ENCODE results near the gene GNG2. TPM values are rescaled to one million over a fixed set of nuclear protein-coding genes. Genes with fewer than 3 reads are reported as not detected.

The GNG2 gene
- total RNA-seq, 1 experiment from 2014 or later = 7.0 TPM

GRCh38 chr14:51822499-51822898, 37.9 kb upstream of the GNG2 start:
- H2AFZ ChIP-seq (ENCODE audit: low read length) = no peak overlapping the region
- H2AK5ac ChIP-seq (ENCODE audit: insufficient read length, low read length) = no peak overlapping the region
- H3K14ac ChIP-seq (ENCODE audit: insufficient read depth, low read length) = no peak overlapping the region
- H3K27ac ChIP-seq (ENCODE audit: insufficient read length, low read depth, low read length) = no peak overlapping the region
- H3K27me3 ChIP-seq (ENCODE audit: insufficient read depth, low read length) = no peaks in the 10 kb centered on the region
- H3K9me3 Mint-ChIP-seq = peaks cover 0 to 2% of the 10 kb centered on the region in 2 experiments; a peak in 2 of 5 replicates
- no peak overlapping the region for H3K23ac ChIP-seq (ENCODE audit: insufficient read length, low read depth, low read length)
- peaks cover 8 to 9% of the 10 kb centered on the region in 2 experiments for H3K4me1 Mint-ChIP-seq
- no peak overlapping the region for H3K27ac Mint-ChIP-seq
- no peaks in the 10 kb centered on the region for H3K36me3 Mint-ChIP-seq (ENCODE audit: insufficient read depth in 1 of 3, low read depth in 3 of 3)
- H3K4me3 Mint-ChIP-seq = no peak overlapping the region
- H3K56ac ChIP-seq (ENCODE audit: insufficient read length, low read depth, low read length) = no peak overlapping the region
- no peak for TF ChIP-seq CTCF (conservative IDR thresholded peaks at IDR 0.05)
- H3K23me2 ChIP-seq (ENCODE audit: insufficient read length, low read depth, low read length, poor library complexity, severe bottlenecking) = no peaks in the 10 kb centered on the region
- no peaks in the 10 kb centered on the region for H4K20me1 ChIP-seq (ENCODE audit: control insufficient read depth, insufficient read depth, insufficient read length)
- no peaks in the 10 kb centered on the region for H3K79me2 ChIP-seq (ENCODE audit: insufficient read depth, low read length)
- no peak overlapping the region for H2BK120ac ChIP-seq (ENCODE audit: low read depth, low read length, poor library complexity, severe bottlenecking)
- no peaks in the 10 kb centered on the region for H3K9me3 ChIP-seq (ENCODE audit: control insufficient read depth, low read depth, low read length)
- no peak overlapping the region for H2BK20ac ChIP-seq (ENCODE audit: low read depth, low read length, poor library complexity, severe bottlenecking)
- H2BK15ac ChIP-seq (ENCODE audit: low read depth, low read length) = no peak overlapping the region
- no peak overlapping the region for H2BK12ac ChIP-seq (ENCODE audit: insufficient read length, low read depth, low read length)
- no peak overlapping the region for H3K9ac ChIP-seq (ENCODE audit: extremely low read depth, insufficient read length, low read length)
- no peak overlapping the region for H2BK5ac ChIP-seq (ENCODE audit: insufficient read length, low read length)
- no peaks in the 10 kb centered on the region for H3K27me3 Mint-ChIP-seq (ENCODE audit: low read depth)
- H4K91ac ChIP-seq (ENCODE audit: insufficient read length, low read depth, low read length) = no peak overlapping the region
- H3K18ac ChIP-seq (ENCODE audit: insufficient read length, low read depth, low read length) = no peak overlapping the region
- no peak for DNase-seq
- H3K4me1 ChIP-seq (ENCODE audit: insufficient read depth, low read length) = no peaks in the 10 kb centered on the region; the same call in 1 of the 2 replicates
- no CpG with 5 or more reads among the region's 2 CpGs for WGBS (ENCODE audit: extremely low coverage, insufficient read length, low lambda C conversion rate)
- no peak overlapping the region for H3T11ph ChIP-seq (ENCODE audit: low read length)
- H3K4ac ChIP-seq (ENCODE audit: low read depth, low read length) = no peak overlapping the region
- no peak overlapping the region for H4K8ac ChIP-seq (replicated peaks; ENCODE audit: insufficient read length, low read depth, low read length)
- H3K79me1 ChIP-seq (ENCODE audit: insufficient read depth, low read depth, low read length, poor library complexity, severe bottlenecking) = no peaks in the 10 kb centered on the region
- H4K5ac ChIP-seq (ENCODE audit: insufficient read length, low read depth, low read length) = no peak overlapping the region
- H3K4me2 ChIP-seq (ENCODE audit: insufficient read depth, insufficient read length, low read length) = no peak overlapping the region
